SK-N-SH treated with all-trans-retinoic acid at 6 μM for 48 hours (cell line): ENCODE data around the gene TSBP1.

ENCODE experiments used
- CREB5 ChIP-seq: fragments of 250-450 bp; sonication (Bioruptor Pico); IDR thresholded peaks from 2 replicates; pipeline ENCODE4 v1.5.1; 2020; ENCODE audit warnings: low read depth, mild to moderate bottlenecking, moderate library complexity
- CSDC2 ChIP-seq: fragments of 250-450 bp; sonication (Bioruptor Pico); IDR thresholded peaks from 2 replicates; pipeline ENCODE4 v1.5.0; 2020; ENCODE audit warnings: mild to moderate bottlenecking, moderate library complexity
- GLIS3 ChIP-seq: fragments of 250-450 bp; sonication (Bioruptor Pico); IDR thresholded peaks from 2 replicates; pipeline ENCODE4 v1.5.0; 2020; ENCODE audit warnings: mild to moderate bottlenecking, moderate library complexity
- OSR1 ChIP-seq: fragments of 250-450 bp; sonication (Bioruptor Pico); IDR thresholded peaks from 2 replicates; pipeline ENCODE4 v1.8.0; 2022; ENCODE audit warnings: moderate library complexity, mild to moderate bottlenecking, inconsistent platforms
- PATZ1 ChIP-seq: fragments of 250-450 bp; sonication (Bioruptor Pico); IDR thresholded peaks from 2 replicates; pipeline ENCODE4 v1.8.0; 2020; ENCODE audit warnings: mild to moderate bottlenecking, moderate library complexity, borderline replicate concordance
- POU6F1 ChIP-seq: fragments of 250-450 bp; sonication (Bioruptor Pico); IDR thresholded peaks from 2 replicates; pipeline ENCODE4 v1.8.0; 2021; ENCODE audit warnings: low read depth, mild to moderate bottlenecking, moderate library complexity, borderline replicate concordance
- PPARA ChIP-seq: fragments of 250-450 bp; sonication (Bioruptor Pico); IDR thresholded peaks from 2 replicates; pipeline ENCODE4 v1.5.0; 2020; ENCODE audit warnings: mild to moderate bottlenecking, borderline replicate concordance
- SNAI2 ChIP-seq: fragments of 250-450 bp; sonication (Bioruptor Pico); IDR thresholded peaks from 2 replicates; pipeline ENCODE4 v1.5.0; 2020; ENCODE audit warnings: mild to moderate bottlenecking, moderate library complexity
- TSHZ2 ChIP-seq: fragments of 250-450 bp; sonication (Bioruptor Pico); IDR thresholded peaks from 2 replicates; pipeline ENCODE4 v1.5.0; 2020; ENCODE audit warnings: mild to moderate bottlenecking, moderate library complexity
- ZNF565 ChIP-seq: fragments of 450-650 bp; formaldehyde crosslinking; conservative IDR thresholded peaks from 2 replicates; pipeline ENCODE4 v1.5.0; 2020; ENCODE audit warnings: low read depth, mild to moderate bottlenecking, moderate library complexity
- ZNF70 ChIP-seq: fragments of 450-650 bp; formaldehyde crosslinking; IDR thresholded peaks from 2 replicates; pipeline ENCODE4 v1.5.0; 2020; ENCODE audit warnings: mild to moderate bottlenecking, moderate library complexity

GRCh38 chr6:32252331-32253009 lies 119.2 kb downstream of the TSBP1 start:
- TF ChIP-seq SNAI2 (CRISPR knock-in tag): no peak
- no peak for TF ChIP-seq PPARA
- no peak for TF ChIP-seq CREB5 (CRISPR knock-in tag)
- TF ChIP-seq PATZ1 (CRISPR knock-in tag): no peak
- TF ChIP-seq POU6F1 (CRISPR knock-in tag): no peak
- TF ChIP-seq ZNF565: no peak
- no peak for TF ChIP-seq GLIS3
- no peak for TF ChIP-seq CSDC2
- no peak for TF ChIP-seq OSR1 (CRISPR knock-in tag)
- no peak for TF ChIP-seq ZNF70 (CRISPR knock-in tag)
- TF ChIP-seq TSHZ2: no peak
